ENCODE results near the gene FBXO41.

GRCh38 chr2:73256618-73256922 is 27.7 kb downstream of the FBXO41 start:
- no peak for TF ChIP-seq ZNF274 (IDR thresholded peaks at IDR 0.05; ENCODE audit: low read depth, low read length)
- no peak for TF ChIP-seq SUZ12 (IDR thresholded peaks at IDR 0.05; ENCODE audit: extremely low read depth, insufficient read depth, insufficient read length)
- TF ChIP-seq YY1 (IDR thresholded peaks at IDR 0.05; ENCODE audit: insufficient read depth, insufficient read length): no peak

Measured in NT2/D1 (cell line).